Smooth muscle cell (in vitro differentiated cells): ENCODE measurements around the gene ROR1. TPM values are rescaled to one million over a fixed set of nuclear protein-coding genes. Genes with fewer than 3 reads are reported as not detected.

ENCODE experiments used
- DNase-seq: peaks from one replicate; lab custom pipeline; 2025; ENCODE audit not compliant: unreplicated experiment; lab: John Stamatoyannopoulos, UW
- H2AFZ ChIP-seq: fragments of 200-600 bp; sonication (generic); 2 replicates; pipeline ENCODE4 v1.6.0; 2016; ENCODE audit warnings: antibody characterized with exemption, low read depth, mild to moderate bottlenecking
- H3F3A ChIP-seq: fragments of 200-600 bp; sonication (generic); 2 replicates; pipeline ENCODE4 v1.6.0; 2017; ENCODE audit warnings: antibody characterized with exemption, low read depth
- H3K27ac ChIP-seq: fragments of 200-600 bp; sonication (generic); 2 replicates; pipeline ENCODE4 v1.5.1; 2016; ENCODE audit warnings: low read depth, mild to moderate bottlenecking
- H3K27me3 ChIP-seq: fragments of 200-600 bp; sonication (generic); 2 replicates; pipeline ENCODE4 v1.6.1; 2016; ENCODE audit warnings: low read depth, mild to moderate bottlenecking
- H3K36me3 ChIP-seq: fragments of 200-600 bp; sonication (generic); 2 replicates; pipeline ENCODE4 v1.5.1; 2016; ENCODE audit warnings: low read depth
- H3K4me1 ChIP-seq: fragments of 200-600 bp; sonication (generic); 2 replicates; pipeline ENCODE4 v1.5.1; 2016; ENCODE audit warnings: low read depth
- H3K4me2 ChIP-seq: fragments of 200-600 bp; sonication (generic); 2 replicates; pipeline ENCODE4 v1.6.0; 2016; ENCODE audit warnings: mild to moderate bottlenecking
- H3K4me3 ChIP-seq: fragments of 200-600 bp; sonication (generic); 2 replicates; pipeline ENCODE4 v1.5.1; 2016; ENCODE audit warnings: mild to moderate bottlenecking
- H3K79me2 ChIP-seq: fragments of 200-600 bp; sonication (generic); 2 replicates; pipeline ENCODE4 v1.6.0; 2016; ENCODE audit warnings: low read depth, mild to moderate bottlenecking
- H3K9ac ChIP-seq: fragments of 200-600 bp; sonication (generic); 2 replicates; pipeline ENCODE4 v1.6.0; 2016; ENCODE audit warnings: low read depth
- H3K9me3 ChIP-seq: fragments of 200-600 bp; sonication (generic); replicated peaks from 2 replicates; pipeline ENCODE4 v1.5.1; 2016; ENCODE audit warnings: low read depth
- H4K20me1 ChIP-seq: fragments of 200-600 bp; sonication (generic); 2 replicates; pipeline ENCODE4 v1.6.0; 2016; ENCODE audit warnings: low read depth
- WGBS: methylation state at CpG from one replicate; pipeline ENCODE4 v1.1.7; 2016; ENCODE audit warnings: low lambda C conversion rate; 5-methylcytosine and 5-hydroxymethylcytosine counted together
- polyA plus RNA-seq: library from polyadenylated mRNA; unstranded; fragments of >200 nt; fragmentation: Nextera tagmentation; extraction: Ambion mirVana; gene quantifications from 2 replicates; pipeline ENCODE4 v1.2.1, GENCODE V29; 2016
- total RNA-seq: library from RNA; depleted of rRNA; stranded (reverse); fragments of >200 nt; gene quantifications from 2 replicates; pipeline ENCODE4 v1.2.3, GENCODE V29; 2014
- TF ChIP-seq, protein P1 (sequence below): fragments of 200-600 bp; sonication (generic); IDR thresholded peaks from 2 replicates; pipeline ENCODE4 v1.5.1; 2017; ENCODE audit warnings: borderline replicate concordance, mild to moderate bottlenecking, antibody characterized with exemption; ENCODE audit not compliant: insufficient read depth, poor library complexity, severe bottlenecking

ROR1 gene
- total and polyA plus RNA-seq, 2 experiments from 2014 or later: 3.3 to 7.2 TPM

- H3K4me2 ChIP-seq: peak overlapping the region; percentile 1
- peak overlapping the region; percentile 18 for H3K27ac ChIP-seq
- H4K20me1 ChIP-seq: no peaks in the 10 kb centered on the region
- H3K79me2 ChIP-seq: no peaks in the 10 kb centered on the region
- H3K9me3 ChIP-seq: no peaks in the 10 kb centered on the region
- H3F3A ChIP-seq: peaks cover 6% of the 10 kb centered on the region
- H3K9ac ChIP-seq: no peak overlapping the region
- H3K4me1 ChIP-seq: peaks cover 13% of the 10 kb centered on the region
- no peak overlapping the region for H2AFZ ChIP-seq
- H3K27me3 ChIP-seq: peaks cover 10% of the 10 kb centered on the region
- H3K36me3 ChIP-seq: no peaks in the 10 kb centered on the region
- DNase-seq: no peak
- TF ChIP-seq, protein P1, sequence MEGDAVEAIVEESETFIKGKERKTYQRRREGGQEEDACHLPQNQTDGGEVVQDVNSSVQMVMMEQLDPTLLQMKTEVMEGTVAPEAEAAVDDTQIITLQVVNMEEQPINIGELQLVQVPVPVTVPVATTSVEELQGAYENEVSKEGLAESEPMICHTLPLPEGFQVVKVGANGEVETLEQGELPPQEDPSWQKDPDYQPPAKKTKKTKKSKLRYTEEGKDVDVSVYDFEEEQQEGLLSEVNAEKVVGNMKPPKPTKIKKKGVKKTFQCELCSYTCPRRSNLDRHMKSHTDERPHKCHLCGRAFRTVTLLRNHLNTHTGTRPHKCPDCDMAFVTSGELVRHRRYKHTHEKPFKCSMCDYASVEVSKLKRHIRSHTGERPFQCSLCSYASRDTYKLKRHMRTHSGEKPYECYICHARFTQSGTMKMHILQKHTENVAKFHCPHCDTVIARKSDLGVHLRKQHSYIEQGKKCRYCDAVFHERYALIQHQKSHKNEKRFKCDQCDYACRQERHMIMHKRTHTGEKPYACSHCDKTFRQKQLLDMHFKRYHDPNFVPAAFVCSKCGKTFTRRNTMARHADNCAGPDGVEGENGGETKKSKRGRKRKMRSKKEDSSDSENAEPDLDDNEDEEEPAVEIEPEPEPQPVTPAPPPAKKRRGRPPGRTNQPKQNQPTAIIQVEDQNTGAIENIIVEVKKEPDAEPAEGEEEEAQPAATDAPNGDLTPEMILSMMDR: peak; percentile 46
- no peak overlapping the region for H3K4me3 ChIP-seq
- WGBS: 21% methylated on average over 7 of the region's 7 CpGs
Observed at GRCh38 chr1:63920154-63921117, 146.6 kb downstream of the ROR1 start.

DNA sequence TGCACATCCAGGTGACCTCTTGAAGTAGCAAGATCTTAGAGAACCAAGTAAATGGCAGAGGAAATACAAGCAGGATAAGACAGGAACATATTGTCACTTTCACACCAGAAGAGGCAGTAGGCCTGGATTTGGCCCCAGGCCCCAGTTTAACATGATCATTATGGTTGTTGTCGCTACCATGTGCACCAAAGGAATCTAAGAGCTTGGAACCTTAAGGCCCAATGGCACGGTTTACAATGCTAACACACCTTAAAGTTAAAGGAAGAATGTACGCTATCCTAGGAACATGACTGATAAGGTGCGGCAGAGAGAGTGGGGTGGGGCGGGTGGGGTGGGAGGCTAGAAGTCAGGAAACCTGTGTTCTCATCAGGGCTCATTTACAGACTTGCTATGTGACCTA is 147.5 kb downstream of the ROR1 start:
- peaks cover 13% of the 10 kb centered on the region for H3K4me1 ChIP-seq
- no peak overlapping the region for H3K9ac ChIP-seq
- H3K4me2 ChIP-seq: peak overlapping the region; percentile 1
- H3K36me3 ChIP-seq: no peaks in the 10 kb centered on the region
- no peak overlapping the region for H3K4me3 ChIP-seq
- peak overlapping the region; percentile 18 for H3K27ac ChIP-seq
- WGBS: 72% methylated on average over 5 of the region's 5 CpGs
- no peak for DNase-seq
- peaks cover under 1% of the 10 kb centered on the region for H3K27me3 ChIP-seq
- H3K9me3 ChIP-seq: no peaks in the 10 kb centered on the region
- H4K20me1 ChIP-seq: no peaks in the 10 kb centered on the region
- TF ChIP-seq, protein P1: no peak
- H3F3A ChIP-seq: peaks cover 6% of the 10 kb centered on the region
- no peaks in the 10 kb centered on the region for H3K79me2 ChIP-seq
- H2AFZ ChIP-seq: no peak overlapping the region

DNA sequence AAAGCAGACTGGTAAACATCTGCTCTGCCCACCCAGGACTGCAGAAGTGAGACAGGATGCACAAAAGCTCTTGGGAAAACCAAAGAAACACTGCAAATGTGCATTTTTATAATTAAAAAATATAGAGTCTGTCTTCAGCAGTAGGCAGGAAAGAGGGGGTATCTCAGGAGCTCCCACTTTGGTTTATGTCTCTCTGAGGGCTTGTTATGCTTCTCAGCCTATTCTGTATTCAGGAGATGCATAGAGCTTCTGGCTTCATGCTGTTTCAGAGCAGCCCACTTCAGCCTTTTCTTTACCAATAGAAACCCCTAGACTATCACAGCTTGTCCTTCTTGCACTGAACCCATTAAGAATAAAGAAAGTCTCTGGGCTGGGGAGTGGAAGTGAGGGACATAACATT is 148.0 kb downstream of the ROR1 start:
- no peaks in the 10 kb centered on the region for H3K36me3 ChIP-seq

More for the DNA sequence above, 148.0 kb downstream of the ROR1 start:
- Histone ChIP-seq H3K79me2 (no peaks in the 10 kb centered on the region), H3F3A (peaks cover 6% of the 10 kb centered on the region), H3K9ac (no peak overlapping the region), H3K27me3 (no peaks in the 10 kb centered on the region), H2AFZ (no peak overlapping the region), H3K4me3 (no peak overlapping the region), H3K27ac (no peak overlapping the region), H3K4me1 (peaks cover 13% of the 10 kb centered on the region), H3K4me2 (no peak overlapping the region), H3K9me3 (no peaks in the 10 kb centered on the region), H4K20me1 (no peaks in the 10 kb centered on the region)
- DNase-seq: no peak
- TF ChIP-seq, protein P1: no peak
